Colon (tissue), 2 donors: ENCODE measurements around the gene STON1.
"Not testable (repeated sequence)": the region's sequence is repeated elsewhere in the genome, so short reads cannot be mapped to it uniquely, and the experiment has no call there.

Experiments used
- FAIRE-seq: peaks from 2 replicates; lab custom pipeline; 2012; peaks lifted over from hg19 to GRCh38; lab: Jason Lieb, UNC
- donor health status: control.
- donor health status: control.

The STON1 gene

DNA sequence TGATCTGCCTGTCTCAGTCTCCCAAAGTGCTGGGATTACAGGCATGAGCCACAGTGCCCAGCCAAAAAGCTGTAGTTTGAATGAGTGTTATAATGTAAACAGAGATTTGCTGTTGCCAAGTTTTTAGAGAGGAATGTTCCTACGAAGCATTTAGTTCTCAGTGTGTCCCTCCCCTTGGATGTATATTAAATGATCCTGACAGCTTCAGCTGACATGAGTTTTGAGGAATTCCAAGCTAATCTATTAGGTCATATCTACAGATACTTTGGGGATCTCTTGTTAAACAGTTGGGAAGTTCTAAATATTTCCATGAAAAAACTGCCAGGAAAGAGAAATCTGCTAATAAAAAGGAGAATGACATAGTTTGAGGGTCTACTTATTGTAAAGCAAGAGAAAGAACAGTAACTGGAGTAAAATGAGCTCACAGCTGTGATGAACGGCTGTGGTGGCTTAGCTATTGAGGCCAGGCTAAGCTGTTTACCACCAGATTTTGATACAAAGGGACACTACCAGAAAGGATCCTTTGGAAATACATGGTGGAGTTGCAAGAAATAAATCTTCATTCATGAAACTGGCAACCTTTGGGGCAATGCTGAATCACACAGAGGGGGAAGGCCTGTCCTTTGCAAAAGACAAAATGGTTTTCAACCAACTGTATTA, 2.6 kb upstream of the STON1 start:
- no peak for FAIRE-seq

DNA sequence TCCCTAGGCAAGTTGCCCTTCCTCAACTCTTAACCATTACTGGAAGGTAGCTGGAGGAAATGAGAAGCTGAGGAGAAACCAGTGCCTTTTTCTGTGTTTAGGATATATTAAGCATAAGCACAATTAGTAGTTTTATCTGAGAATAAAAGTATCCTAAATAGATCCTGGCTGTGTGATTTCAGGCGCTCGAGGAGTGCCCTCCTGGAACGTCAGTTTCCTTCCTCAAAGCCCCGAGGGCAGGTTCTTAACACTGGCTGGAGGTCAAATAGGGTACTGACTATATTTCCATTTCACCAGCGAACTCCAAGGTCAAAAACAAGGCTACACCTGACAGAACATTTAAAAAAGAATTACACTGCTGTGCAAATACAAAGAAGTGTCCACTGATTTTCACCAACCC, 1.5 kb upstream of the STON1 start:
- no peak for FAIRE-seq

DNA sequence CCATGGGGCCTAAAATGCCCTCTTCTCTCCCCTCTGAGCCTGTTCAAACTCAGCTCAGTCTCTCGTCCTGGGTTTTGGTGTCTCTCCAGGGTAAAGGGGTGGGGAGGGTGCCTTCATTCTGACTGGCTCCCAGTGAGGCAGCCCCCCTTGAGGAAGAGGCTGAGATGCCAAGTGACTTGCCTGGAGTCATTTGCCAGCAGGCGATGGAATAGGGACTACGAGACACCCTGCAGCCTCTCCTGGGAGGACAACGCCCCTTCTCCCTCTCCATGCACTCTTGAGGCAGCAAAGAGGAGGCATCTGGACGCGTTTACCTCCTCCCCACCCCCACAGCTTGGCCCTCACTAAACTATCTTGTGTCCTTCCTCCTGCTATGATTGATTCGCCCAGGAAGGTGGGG, 760 bp upstream of the STON1 start:
- FAIRE-seq, result no peak

DNA sequence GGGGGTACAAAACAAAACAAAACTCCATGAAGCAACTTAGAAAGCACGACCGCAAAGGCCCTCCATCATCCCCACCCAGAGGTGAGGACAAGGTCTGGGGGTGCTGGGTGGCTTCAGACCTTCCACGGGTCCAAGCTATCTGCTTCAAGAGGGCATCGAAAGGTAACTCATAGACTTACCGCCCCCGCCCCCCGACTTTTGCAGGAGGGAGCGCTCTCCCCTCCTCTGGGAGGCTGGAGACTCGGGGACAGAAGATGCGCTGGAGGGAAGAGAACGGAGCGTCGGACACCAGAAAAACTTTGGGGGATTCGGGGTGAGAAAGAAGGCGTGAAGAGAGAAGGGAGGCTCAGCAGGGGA, 300 bp upstream of the STON1 start:
- no peak for FAIRE-seq

DNA sequence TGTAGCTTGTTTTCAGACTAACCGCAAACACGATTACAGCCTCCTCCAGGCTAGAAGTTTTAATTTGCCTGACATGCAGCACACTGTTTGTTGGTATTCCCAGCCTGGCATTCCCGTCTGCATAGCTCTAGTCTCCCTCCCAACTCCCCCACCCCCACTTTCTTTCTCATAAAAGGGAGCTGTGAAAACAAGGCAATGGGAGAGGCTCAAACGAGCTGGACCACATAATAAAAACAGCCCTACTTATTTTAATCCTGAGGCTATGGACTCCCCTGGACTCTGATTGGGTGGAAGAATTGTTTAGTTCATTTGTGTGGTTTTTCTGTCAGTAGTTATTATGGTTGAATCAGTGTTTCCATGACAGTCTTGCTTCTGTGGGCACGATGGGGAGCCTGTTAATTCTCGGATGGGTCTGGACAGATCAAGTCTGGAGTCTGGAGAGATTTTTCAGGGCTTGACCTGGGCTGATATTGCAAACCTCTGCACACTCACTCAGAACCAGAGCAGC, 1.2 kb downstream of the STON1 start:
- FAIRE-seq, result no peak

DNA sequence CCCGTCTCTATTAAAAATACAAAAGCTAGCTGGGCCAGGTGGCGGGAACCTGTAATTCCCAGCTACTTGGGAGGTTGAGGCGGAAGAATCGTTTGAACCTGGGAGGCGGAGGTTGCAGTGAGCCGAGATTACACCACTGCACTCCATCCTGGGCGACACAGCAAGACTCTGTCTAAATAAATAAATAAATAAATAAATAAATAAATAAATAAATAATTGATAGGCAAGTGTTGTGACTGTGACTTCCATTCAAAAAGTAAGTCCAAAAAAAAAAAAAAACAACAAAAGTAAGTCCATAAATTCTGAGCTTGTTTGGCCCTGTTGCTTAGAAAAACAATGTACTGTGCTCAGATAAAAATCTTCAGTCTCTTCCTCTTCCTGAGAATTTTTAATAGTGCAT, 2.2 kb downstream of the STON1 start:
- FAIRE-seq, result no peak

DNA sequence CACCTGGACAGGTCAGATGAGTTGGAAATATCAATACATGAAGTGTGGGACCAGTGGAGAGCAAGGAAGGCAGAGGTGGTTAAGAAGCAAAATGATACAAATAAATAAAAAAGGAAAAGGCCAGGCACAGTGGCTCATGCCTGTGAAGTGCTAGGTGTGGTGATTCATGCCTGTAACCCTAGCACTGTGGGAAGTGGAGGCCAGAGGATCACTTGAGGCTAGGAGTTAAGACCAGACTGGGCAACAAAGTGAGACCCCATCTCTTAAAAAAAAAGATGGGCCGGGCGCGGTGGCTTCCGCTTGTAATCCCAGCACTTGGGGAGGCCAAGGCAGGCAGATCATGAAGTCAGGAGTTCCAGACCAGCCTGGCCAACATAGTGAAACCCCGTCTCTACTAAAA, 2.9 kb downstream of the STON1 start:
- FAIRE-seq, result no peak

DNA sequence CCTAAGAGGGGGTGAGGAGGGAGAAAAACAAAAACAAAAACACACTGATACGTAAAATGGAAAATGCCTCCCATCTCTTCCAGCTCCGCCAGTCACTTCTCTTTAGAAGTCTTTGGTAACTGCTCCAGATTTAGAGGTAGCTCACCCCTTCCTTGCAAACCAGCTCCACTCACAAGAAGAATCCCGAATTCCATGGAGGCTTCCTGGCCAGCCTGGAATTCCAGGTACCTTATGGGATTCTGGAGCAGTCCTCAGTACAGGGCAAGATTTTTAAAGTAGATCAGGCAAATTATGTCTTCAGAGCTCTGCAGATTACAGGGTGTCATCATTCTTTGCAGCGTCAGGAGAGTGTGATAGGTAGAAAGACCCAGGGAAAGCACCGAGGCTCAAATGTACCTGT, 4.8 kb downstream of the STON1 start:
- no peak for FAIRE-seq

DNA sequence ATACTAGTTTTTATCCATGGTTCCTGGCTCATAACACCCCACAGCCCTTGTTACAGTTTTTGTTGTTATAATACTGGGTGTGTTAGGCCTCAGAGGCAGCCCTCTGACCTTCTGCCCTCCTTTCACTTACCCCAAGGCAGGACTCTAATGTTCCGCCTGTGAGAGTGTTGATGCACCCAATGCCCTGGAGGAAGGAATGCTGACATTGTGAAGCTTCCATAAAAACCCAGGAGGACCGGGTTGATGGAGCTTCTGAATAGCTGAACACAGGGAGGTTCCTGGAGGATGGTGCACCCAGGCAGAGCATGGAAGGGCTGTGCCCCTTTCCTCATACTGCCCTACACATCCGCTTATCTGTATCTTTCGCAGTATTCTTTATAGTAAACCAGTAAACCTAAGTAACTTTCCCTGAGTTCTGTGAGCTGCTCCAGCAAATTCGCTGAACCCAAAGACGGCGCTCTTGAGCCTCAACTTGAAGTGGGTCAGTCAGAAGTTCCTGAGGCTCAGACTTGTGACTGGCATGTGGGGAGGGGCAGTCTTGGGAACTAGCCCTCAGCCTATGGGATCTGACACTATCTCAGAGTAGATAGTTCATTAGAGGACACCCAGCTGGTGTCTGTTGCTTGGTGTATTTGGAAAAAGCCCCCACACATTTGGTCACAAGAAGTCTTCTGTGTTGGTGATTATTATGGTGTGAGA, 10.4 kb downstream of the STON1 start:
- no peak for FAIRE-seq

DNA sequence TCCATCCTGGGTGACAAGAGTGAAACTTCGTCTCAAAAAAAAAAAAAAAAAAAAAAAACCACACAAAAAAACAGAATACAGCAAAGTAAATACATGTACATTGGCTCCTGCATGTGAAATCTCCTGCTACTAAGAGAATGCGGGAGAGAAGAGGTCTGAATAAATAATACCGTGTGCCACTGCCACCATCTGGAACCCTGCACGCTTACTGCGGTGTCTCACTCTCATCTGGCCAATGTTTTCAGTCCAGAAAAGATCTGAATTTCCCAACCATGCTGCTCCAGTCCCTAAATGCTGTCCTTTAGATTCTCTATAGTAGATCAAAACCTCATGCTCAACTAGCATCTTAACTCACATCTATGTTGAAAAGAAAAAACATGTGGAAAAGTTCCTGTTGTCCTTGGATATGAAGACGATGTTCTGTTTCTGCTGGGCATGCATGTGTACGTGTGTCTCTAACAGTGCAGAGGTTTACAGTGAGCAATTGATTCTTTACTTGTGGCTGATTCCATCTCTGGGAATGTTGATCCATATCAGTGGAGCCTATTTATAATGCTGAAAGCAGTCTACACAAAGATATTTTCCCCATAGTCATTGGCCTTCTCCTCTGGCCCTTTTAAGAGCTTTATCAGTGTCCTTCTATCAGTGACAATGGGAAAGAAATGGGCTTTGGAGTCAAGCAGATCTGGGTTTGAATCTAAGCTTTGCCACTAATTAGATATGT, 11.9 kb downstream of the STON1 start:
- FAIRE-seq, result no peak

DNA sequence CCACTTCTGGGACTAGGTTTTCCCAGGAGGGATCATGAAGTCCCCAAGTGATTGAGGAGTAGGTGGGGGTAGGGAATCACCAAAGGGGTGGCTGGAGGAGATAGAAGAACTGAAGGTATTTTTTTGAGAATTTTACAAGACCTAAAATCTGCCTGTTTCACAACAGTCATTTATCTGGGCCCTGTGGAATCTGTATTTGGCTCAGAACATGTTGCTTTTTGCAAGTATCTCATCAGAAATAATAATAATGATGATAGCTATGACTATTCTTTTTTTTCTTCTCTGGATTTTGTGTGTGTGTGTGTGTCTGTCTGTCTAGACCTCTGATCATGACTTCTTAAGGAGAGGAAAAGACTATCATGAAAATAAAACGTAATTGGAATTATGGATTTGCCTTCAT, 13.9 kb downstream of the STON1 start:
- no peak for FAIRE-seq

DNA sequence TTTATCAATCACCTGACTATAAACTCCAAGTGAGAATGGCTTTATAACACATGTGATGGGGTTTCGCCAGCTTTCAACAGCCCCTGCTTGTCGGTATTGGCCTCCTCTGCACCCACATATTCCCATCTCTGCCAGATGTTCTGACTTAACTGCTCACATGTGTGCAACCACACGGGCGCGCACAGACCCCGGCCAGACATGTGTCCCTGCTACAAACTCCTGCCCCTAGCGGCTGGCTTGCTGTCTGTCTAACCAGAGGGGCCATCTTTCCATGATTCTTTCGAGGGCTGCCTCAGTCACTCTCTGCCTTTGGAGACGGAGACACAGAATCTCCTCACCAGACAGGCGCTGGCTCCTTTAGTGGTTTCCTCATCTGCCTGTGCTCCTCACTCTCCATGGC, 15.3 kb downstream of the STON1 start:
- FAIRE-seq, result no peak

DNA sequence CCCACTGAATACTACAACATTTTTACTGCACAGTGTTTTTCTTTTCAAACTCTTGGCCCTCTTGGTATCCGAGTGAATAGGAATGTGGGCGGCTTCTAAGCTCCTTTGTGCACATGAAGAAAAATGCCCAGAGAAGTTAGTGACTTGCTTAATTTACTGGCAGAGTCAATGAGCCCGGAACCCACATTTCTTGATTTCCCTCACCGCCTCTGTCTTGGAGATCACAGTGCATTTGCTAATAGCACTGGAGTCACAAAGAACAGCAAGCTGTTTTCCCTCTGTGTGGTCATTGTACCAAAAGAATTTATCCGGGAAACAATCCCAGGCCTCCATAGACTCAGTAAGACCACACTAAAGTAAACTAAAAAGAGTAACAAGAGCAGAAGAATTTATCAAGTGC, 18.9 kb downstream of the STON1 start:
- no peak for FAIRE-seq

DNA sequence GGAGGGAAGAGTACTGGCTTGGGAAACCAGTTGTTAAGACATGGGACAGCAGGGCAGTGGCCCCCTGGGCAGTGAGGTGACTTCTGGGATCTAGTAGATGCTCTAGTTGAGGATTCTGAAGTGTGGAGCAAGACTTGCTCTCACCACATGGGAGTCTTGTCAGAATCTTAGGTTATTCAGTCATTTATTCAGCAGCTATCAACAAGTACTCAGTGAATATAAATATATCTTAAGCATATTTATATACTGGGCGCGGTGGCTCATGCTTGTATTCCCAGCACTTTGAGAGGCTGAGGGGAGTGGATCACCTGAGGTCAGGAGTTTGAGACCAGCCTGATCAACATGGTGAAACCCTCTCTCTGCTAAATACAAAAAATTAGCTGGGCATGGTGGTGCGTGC, 20.0 kb downstream of the STON1 start:
- FAIRE-seq, result no peak

DNA sequence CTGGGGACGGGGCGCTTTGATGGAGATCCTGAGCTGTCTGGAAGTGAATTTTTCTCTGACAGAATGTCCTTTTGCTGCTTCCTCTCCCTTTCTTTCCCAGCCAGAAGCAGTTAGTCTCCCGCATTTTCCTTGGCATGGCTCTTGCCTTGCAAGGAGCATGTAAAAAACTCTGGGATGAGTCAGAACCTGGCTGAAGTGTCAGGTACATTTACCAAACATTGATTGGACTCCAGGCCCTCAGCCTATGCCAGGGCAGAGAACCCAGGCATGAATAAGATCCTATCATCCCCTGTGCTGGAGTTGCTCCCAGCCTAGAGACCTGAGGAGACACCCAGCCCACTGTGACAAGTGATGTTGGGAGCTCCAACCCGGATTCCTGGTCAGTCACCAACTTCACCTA, 21.6 kb downstream of the STON1 start:
- no peak for FAIRE-seq

DNA sequence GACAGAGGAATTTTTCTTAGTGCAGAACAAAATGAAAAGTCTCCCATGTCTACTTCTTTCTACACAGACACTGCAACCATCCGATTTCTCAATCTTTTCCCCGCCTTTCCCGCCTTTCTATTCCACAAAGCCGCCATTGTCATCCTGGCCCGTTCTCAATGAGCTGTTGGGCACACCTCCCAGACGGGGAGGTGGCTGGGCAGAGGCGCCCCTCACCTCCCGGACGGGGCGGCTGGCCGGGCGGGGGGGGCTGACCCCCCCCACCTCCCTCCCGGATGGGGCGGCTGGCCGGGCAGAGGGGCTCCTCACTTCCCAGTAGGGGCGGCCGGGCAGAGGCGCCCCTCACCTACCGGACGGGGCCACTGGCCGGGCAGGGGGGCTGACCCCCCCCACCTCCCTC, 25.1 kb downstream of the STON1 start:
- not testable (repeated sequence) for FAIRE-seq

DNA sequence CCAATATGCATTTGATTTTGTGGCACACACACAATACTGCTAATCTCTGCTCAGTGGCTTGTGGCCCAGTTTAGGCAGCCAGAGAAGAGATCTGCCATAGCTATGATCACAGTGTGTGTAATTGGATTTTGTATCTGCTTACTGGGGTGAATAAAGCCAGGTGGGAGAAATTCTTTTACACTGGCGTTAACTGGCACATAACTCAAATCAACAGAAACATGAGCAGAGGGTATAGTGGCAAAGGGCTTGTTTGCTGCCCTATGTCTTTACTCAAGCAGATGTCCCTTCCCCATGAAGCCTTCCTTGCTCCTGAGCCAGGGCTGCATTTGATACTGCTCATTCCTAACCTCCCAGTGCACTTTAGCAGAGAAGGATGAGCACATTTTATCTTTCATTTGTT, 28.5 kb downstream of the STON1 start:
- FAIRE-seq, result no peak

DNA sequence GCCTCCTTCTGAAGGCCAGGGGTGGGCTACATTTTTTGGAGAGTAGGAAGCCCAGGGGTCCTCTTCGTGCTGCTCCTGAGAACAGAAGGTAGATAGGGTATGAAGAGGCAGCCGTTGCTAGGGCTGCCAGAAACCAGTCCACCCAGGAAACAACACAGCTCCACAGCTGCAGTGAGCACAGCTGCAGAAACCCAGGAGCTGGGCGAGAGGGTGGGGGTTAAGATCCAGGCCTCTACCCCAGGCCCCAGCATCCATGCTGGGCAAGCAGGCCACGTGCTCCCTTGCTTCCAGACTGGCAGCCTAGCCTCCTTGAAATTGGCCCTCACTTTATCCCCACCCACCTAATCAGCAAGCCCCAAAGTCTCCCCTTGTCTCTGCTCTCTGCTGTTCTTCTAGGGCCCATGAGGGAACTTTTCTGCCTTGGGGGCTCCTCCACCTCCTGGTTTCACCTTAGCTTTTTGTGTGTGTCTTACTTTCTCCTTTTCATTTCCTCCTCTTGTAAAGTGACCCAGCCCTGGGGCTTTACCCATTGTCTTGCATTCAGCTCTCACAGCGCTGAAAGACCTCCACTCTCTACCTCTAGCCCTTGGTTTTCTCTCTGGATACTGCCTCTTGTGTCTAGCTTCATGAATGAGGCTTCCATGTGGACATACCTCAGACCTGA, 30.7 kb downstream of the STON1 start:
- FAIRE-seq, result no peak

DNA sequence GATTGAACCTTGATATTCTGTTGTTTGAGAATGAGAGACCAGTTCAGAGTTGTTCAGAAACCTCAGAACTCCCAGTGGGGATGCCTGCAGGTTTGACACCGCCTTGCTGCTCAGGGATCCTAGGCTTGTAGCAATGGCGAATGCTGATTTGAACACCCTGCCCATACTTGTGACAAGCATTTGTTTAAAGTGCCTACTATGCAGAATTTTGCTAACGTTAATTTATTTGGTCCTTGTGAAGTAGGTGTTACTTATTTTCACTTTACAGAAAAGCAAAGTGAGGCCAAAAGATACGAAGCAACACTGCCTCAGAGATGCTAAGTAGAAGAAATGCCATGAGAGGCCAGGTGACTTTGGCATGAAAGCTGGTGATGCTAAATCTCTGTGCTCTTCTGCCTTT, 32.3 kb downstream of the STON1 start:
- FAIRE-seq, result no peak

DNA sequence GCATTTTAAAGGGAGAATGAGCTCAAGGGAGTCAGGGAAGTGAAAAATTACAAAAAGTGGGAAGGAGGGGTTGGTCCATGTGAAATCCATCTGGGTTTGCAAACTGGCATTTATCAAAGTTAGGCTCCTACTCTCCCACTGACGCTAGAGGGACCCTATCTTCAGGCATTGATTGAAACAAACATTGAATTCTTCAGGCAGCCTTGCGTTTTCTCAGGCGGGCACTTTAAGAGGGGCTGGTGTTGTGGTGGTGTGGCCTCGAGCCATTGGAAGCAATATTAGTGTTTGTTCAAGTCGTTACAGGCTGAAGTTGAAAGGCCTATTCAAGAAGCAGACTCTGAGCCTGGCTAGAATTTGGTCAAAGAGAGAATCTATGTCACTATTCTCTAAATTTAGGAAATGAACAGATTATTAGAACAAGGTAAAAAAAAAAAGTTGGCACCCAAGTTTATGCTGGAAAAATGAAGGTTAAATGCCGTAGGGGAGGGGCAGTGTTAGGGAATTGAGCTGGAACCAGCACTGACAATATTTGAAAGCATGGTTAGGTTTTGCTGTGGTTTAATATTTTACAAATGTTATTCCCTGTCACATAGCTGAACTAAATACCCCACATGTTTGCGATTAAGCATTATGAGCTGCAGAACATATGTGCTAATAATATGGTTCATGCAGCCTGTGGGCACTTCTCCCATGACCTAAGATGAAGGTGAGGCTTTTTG, 36.8 kb downstream of the STON1 start:
- no peak for FAIRE-seq

DNA sequence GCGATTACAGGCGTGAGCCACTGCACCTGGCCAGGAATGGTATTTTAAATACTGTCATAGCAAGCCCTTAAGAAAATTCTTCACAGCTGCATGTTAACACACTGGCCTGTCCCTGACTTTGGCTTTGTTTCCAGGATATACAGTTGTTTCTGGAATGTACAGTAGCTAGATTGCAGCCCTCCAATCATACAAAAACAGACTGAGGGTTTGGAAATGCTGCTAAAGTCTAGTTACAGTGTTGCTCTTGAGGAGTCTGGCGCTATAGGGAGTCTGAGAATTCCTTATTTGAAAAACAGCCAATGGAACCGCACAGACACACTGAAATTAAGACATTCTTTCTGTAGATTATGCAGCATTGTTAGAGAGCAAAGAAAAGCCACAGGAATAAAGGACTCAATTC, 37.7 kb downstream of the STON1 start:
- FAIRE-seq, result no peak

DNA sequence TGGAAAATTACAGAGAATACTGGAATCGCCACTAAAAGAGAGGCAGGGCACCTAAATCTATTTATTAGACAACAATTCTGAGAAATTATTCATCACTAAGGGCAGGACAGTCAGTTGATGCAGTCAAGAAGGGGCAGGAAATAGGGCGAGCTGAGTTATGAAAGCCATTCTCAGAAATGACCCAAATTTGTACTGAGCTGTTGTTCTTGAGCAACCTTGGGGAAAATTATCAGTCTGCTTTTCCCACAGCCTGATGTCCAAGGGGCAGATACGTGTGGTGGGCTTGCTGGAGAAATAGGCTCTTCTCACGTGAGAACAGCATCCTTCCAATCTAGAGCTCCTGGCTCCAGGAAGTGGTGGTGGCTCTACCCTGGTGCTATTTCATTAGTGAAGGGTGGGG, 38.6 kb downstream of the STON1 start:
- FAIRE-seq, result no peak
